ENCODE data around the gene TMEM145.

TMEM145 gene

DNA sequence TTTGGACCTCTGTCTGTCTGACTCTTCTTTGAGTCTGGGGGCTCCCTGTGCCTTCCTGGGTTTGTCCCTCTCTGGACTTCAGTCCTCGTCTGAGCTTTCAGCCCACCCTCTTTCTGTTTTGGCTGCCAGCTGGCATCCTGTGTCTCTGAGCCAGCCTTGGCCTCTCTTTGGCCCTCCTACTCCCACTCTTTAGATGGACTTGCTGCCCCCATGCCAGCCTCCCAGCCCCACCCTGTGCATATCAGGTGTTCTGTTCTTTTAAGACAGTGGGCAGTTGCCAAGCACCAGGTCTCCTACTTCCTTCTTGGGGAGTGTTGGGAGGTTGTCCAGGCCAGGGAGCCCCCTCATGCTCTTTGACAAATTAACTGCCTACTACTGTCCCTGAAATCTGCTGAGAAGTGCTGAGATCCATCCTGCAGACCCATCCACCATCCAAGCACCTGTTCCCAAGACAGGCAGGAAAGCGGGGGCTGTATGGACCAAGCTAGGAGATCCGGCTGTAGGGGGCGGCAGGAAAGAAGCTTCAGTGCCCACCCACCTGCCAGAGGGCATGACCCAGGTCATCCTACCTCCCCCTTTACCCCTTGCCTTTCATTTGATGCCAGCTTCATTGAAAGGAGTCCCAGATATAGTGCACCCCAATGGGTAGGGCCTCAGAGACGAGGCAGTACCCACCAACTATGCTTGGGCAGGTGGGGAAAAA lies 34.5 kb upstream of the TMEM145 start:
- Histone ChIP-seq H3K4me1 (peaks cover 6 to 94% (median 77%) of the 10 kb centered on the region in 4 donors), H3K4me3 (peak overlapping the region in 1 of 2 donors; percentile 10), H3K27ac (peak overlapping the region; percentile 93 to 97), H3K36me3 (peaks cover 6 to 15% (median 13%) of the 10 kb centered on the region in 3 donors), H3K27me3 (no peaks in the 10 kb centered on the region), H3K9me3 (no peaks in the 10 kb centered on the region)
- DNase-seq: no peak
- TF ChIP-seq, protein P1, sequence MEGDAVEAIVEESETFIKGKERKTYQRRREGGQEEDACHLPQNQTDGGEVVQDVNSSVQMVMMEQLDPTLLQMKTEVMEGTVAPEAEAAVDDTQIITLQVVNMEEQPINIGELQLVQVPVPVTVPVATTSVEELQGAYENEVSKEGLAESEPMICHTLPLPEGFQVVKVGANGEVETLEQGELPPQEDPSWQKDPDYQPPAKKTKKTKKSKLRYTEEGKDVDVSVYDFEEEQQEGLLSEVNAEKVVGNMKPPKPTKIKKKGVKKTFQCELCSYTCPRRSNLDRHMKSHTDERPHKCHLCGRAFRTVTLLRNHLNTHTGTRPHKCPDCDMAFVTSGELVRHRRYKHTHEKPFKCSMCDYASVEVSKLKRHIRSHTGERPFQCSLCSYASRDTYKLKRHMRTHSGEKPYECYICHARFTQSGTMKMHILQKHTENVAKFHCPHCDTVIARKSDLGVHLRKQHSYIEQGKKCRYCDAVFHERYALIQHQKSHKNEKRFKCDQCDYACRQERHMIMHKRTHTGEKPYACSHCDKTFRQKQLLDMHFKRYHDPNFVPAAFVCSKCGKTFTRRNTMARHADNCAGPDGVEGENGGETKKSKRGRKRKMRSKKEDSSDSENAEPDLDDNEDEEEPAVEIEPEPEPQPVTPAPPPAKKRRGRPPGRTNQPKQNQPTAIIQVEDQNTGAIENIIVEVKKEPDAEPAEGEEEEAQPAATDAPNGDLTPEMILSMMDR (IDR thresholded peaks at IDR 0.05): no peak
- intact Hi-C loops (cut with DNase I; ENCODE audit: low total_unique reads): loop anchor here (2.0 kb wide), 1 partner anchor 32 kb away; no protein-coding TSS in a partner anchor

- DNase-seq: no peak
- intact Hi-C loops (cut with DNase I; ENCODE audit: low total_unique reads): loop anchor here (2.0 kb wide), 1 partner anchor 33 kb away; no protein-coding TSS in a partner anchor
- H3K4me1 ChIP-seq: peaks cover 6 to 86% (median 73%) of the 10 kb centered on the region in 4 donors
These were observed 33.8 kb upstream of the TMEM145 start for GRCh38 chr19:42279155-42279901.

DNA sequence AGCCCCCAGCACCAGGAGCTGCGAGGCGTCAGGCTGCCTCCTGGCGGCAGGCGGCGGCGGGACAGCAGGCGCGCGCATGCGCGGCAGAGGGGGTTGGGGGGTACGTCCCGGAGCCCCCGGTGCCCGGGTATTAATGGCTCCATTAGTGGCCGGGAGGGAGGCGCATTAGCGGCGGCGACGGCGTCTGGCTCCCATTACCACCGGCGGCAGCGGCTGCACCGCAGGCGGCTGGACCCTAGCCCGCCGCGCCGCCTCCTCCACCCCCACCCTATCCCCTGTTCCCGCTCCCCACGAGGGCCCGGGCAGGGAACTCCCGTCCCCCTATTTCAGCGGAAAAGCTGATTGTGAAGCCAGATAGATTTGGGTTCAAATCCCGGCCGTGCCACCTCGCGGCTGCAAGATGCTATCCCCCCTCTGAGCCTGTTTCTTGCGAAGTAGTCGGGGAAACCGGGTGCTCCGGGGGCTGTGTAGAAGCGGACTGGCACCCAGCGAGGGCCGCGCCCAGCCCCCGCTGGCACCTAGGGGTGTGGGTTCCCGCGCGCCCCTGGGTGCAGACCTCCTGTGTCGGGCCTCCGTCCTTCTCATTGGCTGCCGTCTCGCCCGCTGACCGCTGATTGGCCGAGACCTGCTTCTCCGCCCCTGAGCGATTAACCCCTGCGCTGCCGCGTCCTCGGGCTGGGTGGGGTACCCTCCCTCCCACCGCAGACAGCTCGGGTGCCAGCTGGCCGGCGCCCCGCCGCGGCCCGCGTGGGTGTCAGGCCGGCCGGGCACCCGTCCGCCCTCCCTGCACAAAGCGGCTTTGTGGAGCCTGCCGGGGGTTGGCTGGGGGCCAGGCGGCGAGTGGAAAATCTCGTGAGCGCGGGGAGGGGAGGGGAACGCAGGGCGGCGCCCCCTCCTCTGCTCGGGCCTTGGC lies 33.0 kb upstream of the TMEM145 start:
- H3K4me3 ChIP-seq: peak overlapping the region; percentile 78 to 85
- intact Hi-C loops (cut with DNase I; ENCODE audit: low total_unique reads): loop anchor here (2.0 kb wide), 1 partner anchor 33 kb away; no protein-coding TSS in a partner anchor
- peaks cover 6 to 85% (median 75%) of the 10 kb centered on the region in 4 donors for H3K4me1 ChIP-seq
- H3K36me3 ChIP-seq: no peaks in the 10 kb centered on the region
- DNase-seq: peak; percentile 90 to 96
- no peaks in the 10 kb centered on the region for H3K9me3 ChIP-seq
- TF ChIP-seq, protein P1 (IDR thresholded peaks at IDR 0.05): peak; percentile 89 to 91
- H3K27ac ChIP-seq: peak overlapping the region; percentile 93 to 97
- no peaks in the 10 kb centered on the region for H3K27me3 ChIP-seq

More at GRCh38 chr19:42279155-42279901, 33.8 kb upstream of the TMEM145 start:
- peak overlapping the region; percentile 93 to 97 for H3K27ac ChIP-seq
- H3K9me3 ChIP-seq: no peaks in the 10 kb centered on the region
- peak overlapping the region; percentile 78 to 85 for H3K4me3 ChIP-seq
- no peaks in the 10 kb centered on the region for H3K27me3 ChIP-seq
- TF ChIP-seq, protein P1 (IDR thresholded peaks at IDR 0.05): no peak
- H3K36me3 ChIP-seq: peaks cover 0 to 8% (median 5%) of the 10 kb centered on the region in 3 donors

DNA sequence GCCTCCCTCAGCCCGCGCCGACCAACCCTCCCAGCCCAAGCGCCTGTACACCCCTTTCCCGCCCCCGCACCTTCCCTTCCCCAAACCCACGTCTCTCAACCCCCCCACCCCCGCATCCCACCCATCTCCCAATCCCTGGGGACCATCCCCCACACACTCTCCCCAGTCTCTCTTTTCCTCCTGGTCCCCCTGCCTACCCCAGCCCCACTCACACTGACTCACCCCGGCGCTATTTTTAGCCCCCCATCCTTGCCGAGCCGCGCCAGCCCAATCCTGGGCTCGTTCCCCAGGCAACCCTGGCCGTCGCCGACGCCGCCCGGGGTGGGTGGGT lies 32.3 kb upstream of the TMEM145 start:
- peak; percentile 73 to 90 for DNase-seq
- TF ChIP-seq, protein P1 (IDR thresholded peaks at IDR 0.05): no peak
- Histone ChIP-seq H3K27ac (peak overlapping the region; percentile 93 to 97), H3K36me3 (no peaks in the 10 kb centered on the region), H3K9me3 (no peaks in the 10 kb centered on the region), H3K4me1 (peaks cover 6 to 86% (median 77%) of the 10 kb centered on the region in 4 donors), H3K4me3 (peak overlapping the region; percentile 78 to 85), H3K27me3 (no peaks in the 10 kb centered on the region)
- intact Hi-C loops (cut with DNase I; ENCODE audit: low total_unique reads): no loop called here

Measured in tibial artery (tissue), 4 donors.